NCI-H1092 treated with DMSO at 0.1 percent for 48 hours (cell line): ENCODE results near the gene PHRF1.

Experiments used
- DNase-seq: peaks from one replicate; lab custom pipeline; 2025; lab: John Stamatoyannopoulos, UW

The PHRF1 gene

DNA sequence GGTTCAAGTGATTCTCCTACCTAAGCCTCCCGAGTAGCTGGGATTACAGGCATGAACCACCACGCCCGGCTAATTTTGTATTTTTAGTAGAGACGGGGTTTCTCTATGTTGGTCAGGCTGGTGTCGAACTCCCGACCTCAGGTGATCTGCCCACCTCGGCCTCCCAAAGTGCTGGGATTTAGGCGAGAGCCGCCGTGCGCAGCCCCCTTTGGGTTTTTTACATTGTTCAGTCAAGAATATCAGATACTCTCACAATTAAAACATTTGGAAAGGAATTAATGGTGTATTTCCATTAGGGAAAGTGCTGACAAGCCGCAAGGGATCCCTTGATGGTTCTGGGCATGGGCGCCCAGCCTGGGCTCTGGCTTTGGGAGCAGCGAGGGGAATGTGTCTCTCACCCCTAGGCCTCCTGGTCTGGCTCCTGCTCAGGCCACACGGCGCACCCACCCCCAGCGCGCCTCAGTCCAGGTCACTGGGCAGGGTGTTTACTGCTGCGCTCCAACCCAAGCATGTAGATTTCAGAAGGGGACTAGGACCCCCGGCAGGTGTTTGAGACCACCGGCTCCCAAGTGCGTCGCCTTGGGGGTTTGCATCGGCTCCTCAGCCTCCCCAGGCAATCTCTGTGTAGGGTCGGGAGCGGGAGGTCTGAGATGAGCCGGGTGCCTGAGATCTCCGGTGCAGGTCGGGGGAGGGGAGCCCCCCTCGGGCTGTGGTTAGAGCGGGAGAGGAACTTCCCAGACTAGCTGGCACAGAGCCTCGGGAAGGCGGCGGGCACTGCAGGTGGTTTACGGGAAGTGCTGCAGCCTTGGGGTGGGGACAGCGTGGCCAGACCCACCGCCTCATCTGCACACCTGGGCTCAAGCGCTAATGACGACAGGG, 40.3 kb downstream of the PHRF1 start:
- no peak for DNase-seq

GRCh38 chr11:617199-617911, 41.1 kb downstream of the PHRF1 start:
- DNase-seq, result no peak

DNA sequence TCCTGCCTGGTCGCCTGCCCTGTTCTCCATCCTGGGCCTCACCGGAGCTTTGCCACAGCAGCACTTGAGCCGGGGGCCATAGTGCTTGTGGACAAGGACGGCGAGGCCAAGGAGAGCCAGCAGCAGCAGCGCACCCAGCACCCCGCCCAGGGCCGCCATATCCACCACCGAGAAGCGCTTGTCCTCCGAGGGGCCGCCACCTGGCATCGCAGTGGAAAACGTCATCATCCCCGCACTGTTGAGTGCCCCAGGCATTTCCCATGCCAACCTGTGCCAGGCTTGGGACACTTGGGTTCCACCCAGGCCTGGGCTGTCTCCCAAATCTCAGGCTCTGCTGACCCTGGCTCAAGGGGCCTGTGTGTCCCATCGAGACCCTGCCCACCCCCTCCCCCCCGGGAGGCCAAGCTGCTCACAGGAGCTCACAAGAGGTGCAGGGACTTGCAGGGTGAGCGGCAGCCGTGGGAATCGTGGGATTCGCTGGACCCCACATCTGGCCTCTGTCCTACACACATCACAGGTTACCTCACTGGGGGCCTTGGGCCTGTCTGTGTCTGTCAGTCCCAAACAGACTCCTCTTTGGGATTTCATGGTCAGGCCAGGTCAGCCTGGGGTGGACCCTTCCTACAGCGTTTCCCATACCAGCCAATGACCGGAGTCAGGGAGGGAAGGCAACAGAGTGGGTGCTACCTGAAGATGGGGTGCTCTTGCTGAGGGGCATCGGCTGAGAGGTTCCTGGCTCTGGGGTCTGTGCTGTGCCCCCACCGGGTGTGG, 41.8 kb downstream of the PHRF1 start:
- no peak for DNase-seq

DNA sequence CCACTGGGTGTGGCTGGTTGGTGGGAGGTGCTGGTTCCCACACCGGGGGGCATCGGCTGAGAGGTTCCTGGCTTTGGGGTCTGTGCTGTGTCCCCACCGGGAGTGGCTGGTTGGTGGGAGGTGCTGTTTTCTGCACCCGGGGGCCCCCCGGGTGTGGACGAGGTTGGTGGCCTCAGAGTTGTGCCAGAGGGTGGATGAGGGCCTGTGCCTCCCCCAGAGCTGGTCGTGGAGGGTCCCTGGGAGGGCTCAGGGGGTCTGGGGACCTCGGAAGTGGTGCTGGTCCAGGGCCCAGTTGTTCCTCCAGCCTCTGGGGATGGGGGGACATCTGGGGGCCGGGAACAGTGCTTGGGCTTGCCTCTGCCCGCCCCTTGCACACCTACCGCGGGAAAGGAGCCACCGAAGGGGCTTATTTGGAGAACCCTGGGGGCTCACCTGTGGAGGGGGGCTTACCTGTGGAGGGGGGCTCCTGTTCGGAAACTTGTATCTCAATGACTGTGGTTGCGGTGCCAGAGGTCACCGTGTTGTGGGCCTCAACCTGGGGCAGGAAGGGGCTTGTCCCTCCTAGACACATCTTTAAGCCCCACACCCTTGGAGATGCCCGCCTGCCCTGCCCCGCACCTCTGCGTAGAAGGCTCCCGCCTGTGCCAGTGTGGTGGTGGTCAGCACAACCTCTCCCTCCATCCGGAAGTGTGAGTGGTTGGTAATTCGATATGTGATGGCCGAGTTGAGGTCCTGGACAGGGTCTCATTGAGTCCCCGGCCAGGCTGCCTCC, 42.8 kb downstream of the PHRF1 start:
- no peak for DNase-seq

- DNase-seq, result no peak
These were observed 43.4 kb downstream of the PHRF1 start for GRCh38 chr11:619628-620050.

DNA sequence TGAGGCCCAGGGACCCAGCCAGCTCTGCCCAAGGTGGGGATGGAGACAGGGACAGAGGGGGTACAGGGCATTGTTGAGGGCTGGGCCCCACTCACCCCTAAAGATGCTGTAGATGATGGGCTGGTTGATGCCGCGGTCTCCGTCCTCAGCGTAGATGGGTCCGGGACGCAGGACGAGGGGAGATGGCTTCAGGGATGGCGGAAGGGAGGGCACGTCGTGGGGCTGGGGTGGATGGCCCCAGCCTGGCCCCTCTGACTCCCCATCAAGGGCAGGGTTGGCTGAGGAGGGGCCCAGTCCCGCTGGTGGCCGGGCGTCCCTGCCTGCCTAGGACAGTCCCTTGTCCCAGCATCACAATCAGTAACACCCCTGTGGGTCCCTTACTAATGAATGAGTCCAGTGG, 43.9 kb downstream of the PHRF1 start:
- no peak for DNase-seq

DNA sequence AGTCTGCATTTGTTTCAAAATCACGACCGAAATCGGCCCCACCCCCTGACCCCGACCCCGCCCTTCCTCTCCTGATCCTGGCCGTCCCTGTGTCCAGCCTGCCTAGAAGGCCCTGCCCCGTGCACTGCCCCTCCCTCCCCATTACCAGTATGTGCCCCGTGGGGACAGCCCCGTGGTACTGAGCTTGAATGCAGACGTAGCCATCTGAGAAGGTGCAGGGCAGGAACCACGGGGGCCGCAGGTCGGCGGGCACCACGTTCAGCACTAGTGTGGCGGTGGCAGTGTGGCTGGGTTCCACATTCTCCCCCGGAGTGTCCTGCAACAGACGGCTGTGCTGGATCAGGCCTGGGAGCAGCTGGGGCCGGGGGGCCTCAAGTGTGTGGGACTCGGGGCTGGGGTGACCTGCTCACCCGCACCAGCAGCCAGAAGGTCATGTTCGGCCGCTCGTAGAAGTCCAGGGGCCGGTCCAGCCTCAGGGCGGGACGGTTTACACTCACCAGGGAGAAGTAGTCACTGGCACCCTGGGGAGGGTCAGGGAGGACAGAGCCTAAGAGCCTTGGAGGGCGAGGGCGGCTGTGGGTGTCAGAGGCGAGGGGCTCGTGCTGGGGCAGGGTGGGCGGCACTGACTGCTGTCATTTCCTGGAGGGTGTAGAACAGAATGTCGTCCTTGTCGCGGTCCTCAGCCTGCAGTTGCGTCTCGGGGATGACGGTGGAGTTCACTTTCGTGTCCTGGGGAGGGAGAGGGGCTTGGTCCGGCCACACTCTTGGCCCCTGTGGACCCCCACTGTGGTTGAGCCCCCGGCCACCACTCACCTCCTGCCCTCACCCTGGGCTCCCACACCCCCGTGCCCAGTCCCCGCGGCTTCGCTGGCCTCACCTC, 44.9 kb downstream of the PHRF1 start:
- DNase-seq, result no peak

DNA sequence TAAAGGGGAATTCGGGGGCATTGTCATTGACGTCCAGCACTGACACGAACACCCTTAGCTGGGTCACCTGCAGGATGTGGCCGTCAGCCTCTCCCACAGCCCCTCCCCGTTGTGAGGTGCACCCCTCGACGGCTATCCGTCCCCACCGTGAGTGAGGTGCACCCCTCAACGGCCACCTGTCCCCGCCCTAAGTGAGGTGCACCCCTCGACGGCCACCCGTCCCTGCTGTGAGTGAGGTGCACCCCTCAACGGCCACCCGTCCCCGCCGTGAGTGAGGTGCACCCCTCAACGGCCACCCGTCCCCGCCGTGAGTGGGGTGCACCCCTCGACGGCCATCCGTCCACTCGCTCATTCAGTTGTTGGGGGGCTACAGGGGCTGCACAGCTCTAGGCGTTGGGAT, 45.6 kb downstream of the PHRF1 start:
- DNase-seq, result no peak

DNA sequence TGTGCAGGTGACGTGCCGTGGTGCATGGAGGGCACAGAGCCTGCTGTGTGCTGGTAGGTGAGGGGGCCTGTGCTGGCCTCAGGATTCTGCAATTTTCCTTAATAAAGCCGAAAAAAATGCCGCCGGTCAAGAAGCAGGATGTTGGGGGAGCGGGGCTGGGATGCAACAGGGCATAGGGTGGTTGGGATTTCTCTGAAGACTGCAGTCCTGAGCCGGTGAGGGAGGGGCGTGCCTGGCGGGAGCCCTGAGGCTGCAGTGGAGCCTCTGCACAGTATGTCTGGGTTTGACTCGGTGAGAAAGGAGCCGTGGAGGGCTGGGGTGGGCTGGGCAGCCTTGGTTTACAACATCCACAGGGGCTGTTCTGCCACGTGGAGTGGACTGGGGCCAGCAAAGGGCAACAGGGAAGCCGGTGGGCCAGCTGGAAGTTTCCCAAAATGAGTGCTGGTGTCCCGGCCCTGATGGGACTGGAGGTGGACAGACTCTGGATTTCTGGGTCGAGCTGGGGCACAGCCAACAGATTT, 47.1 kb downstream of the PHRF1 start:
- DNase-seq, result no peak

GRCh38 chr11:623999-624704, 47.9 kb downstream of the PHRF1 start:
- DNase-seq, result no peak

DNA sequence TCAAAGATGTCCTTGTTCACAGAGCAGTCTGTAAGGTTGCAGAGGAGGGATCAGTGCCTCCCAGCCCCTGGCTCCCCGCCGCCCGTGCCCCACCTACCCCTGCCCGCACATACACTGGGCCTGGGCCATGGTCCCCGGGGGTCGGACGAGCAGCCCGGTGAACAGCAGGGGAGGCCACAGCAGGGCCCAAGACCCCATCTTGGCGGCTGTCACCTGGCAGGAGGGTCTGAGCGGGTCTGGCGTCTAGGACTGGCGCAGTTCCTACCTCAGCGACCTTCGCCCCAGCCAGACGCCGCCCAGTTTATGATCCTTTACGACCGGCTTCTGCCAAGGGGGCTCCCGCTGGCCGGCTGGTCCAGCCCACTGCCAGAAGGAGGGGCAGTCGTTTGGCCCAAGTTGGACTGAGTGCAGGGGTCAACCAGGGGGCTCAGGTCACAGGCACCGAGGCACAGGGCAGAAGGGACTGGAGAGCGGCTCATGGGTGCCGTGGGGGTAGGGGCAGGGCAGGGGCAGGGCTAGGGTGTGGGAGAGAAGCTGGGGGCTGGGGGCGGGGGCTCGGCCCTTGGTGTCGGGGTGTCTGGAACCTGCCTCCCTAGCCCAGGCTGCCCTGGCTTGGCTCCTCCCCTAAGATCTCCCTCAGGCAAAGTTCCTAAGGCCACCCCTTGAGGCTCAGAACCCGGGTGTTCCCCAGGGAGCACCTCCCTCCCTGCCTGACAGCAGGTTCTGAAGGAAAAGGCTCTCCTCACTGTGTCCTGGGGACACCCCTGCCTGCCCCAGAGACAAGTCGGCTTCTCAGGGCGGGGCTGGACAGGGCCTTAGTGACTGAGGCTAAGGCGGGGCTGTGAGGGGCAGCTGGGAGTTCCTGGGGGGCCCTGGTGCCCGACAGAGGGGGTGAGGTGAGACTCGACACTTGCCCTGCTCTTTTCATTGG, 48.7 kb downstream of the PHRF1 start, which contains the start of gene CDHR5:
Gene CDHR5 (minus strand): TSS at position 251 of the 931 bp plus-strand sequence. CDS start 53 bp downstream, at position 198.
- DNase-seq, result no peak

DNA sequence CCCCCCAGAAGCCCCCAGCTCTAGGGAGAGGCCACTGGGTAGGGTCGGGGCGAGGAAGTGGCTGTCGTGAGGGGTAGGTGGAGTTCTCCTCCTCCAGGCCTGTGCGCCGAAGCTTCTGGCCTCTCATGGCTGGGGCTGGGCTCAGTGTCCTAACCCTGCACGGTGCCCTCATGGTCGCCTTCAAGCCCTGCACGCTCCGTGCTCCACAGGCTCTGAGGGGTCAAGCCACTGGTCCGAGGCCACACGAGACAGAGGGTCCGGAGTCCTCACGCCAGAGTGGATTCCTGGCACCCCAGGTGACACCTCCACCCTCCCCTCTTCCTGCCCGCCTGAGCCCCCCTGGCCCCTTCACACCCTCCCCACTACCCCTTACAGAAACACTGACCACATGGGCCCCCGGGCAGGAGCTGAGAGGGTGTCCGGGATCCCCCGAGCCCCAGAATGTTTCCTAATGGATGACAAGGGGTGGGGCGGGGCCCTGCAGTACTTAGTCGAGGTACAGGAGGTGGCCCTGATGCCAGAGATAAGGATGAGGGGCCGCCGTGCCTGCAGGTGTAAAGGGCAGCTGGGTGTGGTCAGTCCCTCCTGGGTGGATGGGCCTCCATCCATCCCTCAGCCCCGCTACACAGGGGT, 49.5 kb downstream of the PHRF1 start:
- DNase-seq, result no peak

GRCh38 chr11:626475-627307, 50.4 kb downstream of the PHRF1 start, which contains the start of gene SCT:
TSS of gene SCT (minus strand) at chr11:627181. CDS start at chr11:627143, 38 bp downstream.
- no peak for DNase-seq

- DNase-seq, result no peak
These were observed 51.0 kb downstream of the PHRF1 start for GRCh38 chr11:627308-627576.

- no peak for DNase-seq
These were observed 51.8 kb downstream of the PHRF1 start for GRCh38 chr11:628056-628455.

- no peak for DNase-seq
These were observed 52.9 kb downstream of the PHRF1 start for GRCh38 chr11:629237-629583.

GRCh38 chr11:630871-631270, 54.6 kb downstream of the PHRF1 start:
- DNase-seq, result no peak
